ENCODE results near the gene ATG16L2.
"Not testable (repeated sequence)": the region's sequence is repeated elsewhere in the genome, so short reads cannot be mapped to it uniquely, and the experiment has no call there.

Gene ATG16L2

DNA sequence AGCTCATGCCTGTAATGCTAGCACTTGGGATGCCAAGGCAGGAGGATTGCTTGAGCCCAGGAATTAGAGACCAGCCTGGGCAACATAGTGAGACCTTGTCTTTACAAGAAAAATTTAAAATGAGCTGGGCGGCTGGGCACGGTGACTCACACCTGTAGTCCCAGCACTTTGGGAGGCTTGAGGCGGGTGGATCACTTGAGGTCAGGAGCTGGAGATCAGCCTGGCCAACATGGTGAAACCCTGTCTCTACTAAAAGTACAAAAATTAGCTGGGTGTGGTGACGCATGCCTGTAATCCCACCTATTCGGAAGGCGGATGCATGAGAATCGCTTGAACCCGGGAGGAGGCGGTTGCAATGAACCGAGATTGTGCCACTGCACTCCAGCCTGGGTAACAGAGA lies 2.5 kb upstream of the ATG16L2 start:
- Mint-ChIP-seq H3K4me3 (peak overlapping the region; percentile 75), H3K4me1 (peaks cover 33% of the 10 kb centered on the region), H3K27ac (peak overlapping the region; percentile 62)
- H3K9me3 Mint-ChIP-seq, H3K27me3 Mint-ChIP-seq, H3K36me3 Mint-ChIP-seq: not testable (repeated sequence)

DNA sequence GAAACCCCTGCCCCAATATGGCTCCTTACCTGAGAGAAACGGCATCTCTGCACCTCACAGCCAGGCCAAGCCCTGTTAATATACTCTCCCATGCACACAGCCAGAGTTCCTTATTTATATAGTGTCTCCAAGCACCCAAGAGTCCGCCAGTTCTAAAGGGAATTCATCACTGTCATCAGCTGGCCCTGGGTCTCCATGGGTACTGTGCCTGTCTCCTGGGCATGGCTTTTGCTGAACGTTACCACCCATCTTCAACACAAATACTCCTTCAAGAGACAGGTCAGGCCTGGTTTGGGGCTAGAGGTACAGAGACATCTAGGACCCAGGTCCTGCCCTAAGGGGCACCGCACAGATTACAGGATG lies 1.6 kb upstream of the ATG16L2 start:
- Mint-ChIP-seq H3K9me3 (no peaks in the 10 kb centered on the region), H3K36me3 (peaks cover 10% of the 10 kb centered on the region), H3K4me1 (peaks cover 37% of the 10 kb centered on the region), H3K4me3 (peak overlapping the region; percentile 98), H3K27ac (peak overlapping the region; percentile 96), H3K27me3 (no peaks in the 10 kb centered on the region)

GRCh38 chr11:72812967-72813739 lies 1.1 kb upstream of the ATG16L2 start:
- Mint-ChIP-seq H3K27me3 (no peaks in the 10 kb centered on the region), H3K9me3 (no peaks in the 10 kb centered on the region), H3K4me1 (peaks cover 40% of the 10 kb centered on the region), H3K36me3 (peaks cover 14% of the 10 kb centered on the region), H3K27ac (peak overlapping the region; percentile 96), H3K4me3 (peak overlapping the region; percentile 98)

DNA sequence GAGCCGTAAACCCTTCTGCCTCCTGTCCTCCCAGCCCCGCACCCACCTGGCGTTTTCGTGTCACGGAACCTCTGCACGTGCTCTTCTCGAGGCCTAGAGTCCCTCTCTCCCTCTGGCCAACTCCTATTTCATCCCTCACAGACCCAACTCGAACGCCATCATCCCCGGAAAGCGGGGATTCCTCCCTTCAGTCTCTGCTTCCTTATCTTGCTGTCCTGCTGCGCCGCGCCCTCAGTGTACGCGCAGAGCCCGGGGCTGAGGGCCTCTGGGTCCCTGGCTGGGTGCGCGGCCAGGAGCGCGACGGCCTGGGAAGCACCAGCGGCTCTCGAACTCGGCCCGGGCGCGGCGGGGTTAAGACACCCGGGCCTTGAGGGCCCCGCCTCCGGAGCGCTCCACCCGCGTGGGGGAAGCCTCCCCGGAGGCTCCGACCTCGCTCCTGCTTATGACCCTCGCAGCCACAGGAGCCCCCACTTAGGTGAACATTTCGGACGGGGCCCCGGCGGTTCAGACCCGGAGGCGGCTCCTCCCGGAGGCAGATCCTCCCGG lies 398 bp upstream of the ATG16L2 start:
- no peaks in the 10 kb centered on the region for H3K9me3 Mint-ChIP-seq
- no peaks in the 10 kb centered on the region for H3K27me3 Mint-ChIP-seq
- H3K27ac Mint-ChIP-seq, result peak overlapping the region; percentile 96
- peak overlapping the region; percentile 98 for H3K4me3 Mint-ChIP-seq
- peaks cover 14% of the 10 kb centered on the region for H3K36me3 Mint-ChIP-seq
- peaks cover 44% of the 10 kb centered on the region for H3K4me1 Mint-ChIP-seq

GRCh38 chr11:72815110-72815618 lies 953 bp downstream of the ATG16L2 start:
- no peaks in the 10 kb centered on the region for H3K9me3 Mint-ChIP-seq
- peak overlapping the region; percentile 96 for H3K27ac Mint-ChIP-seq
- H3K4me1 Mint-ChIP-seq, result peaks cover 47% of the 10 kb centered on the region
- no peaks in the 10 kb centered on the region for H3K27me3 Mint-ChIP-seq
- H3K36me3 Mint-ChIP-seq, result peaks cover 15% of the 10 kb centered on the region
- peak overlapping the region; percentile 99 for H3K4me3 Mint-ChIP-seq

DNA sequence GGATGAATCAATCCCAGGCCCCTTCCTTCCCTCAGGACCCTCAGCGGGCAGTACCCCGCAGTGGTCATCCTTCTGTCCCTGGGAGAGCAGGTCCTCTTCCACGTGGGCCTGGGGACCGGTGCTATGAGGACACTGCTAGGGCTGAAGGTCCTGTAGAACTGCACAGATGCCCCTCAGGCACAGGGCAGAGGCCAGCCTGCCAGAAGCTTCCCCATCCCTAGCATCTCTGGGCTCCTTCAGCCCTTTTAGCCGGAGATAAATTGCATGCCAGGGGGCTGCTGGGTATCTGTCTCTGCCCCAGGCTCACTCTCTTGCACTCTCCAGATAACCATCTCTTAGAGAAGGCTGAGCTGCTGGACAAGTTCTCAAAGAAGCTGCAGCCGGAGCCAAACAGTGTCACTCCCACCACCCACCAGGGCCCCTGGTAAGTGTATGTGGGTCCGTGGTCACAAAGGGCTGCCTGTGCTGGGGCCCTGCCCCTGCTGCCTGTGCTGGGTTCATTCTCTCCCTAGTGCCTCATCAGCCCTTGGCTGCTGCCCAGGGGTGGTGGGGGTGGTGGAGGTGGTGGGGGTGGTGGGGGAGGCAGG lies 2.3 kb downstream of the ATG16L2 start:
- H3K36me3 Mint-ChIP-seq, result peaks cover 13% of the 10 kb centered on the region
- H3K27ac Mint-ChIP-seq, result peak overlapping the region; percentile 59
- H3K4me3 Mint-ChIP-seq, result peak overlapping the region; percentile 99
- peaks cover 53% of the 10 kb centered on the region for H3K4me1 Mint-ChIP-seq
- no peaks in the 10 kb centered on the region for H3K9me3 Mint-ChIP-seq
- H3K27me3 Mint-ChIP-seq, result no peaks in the 10 kb centered on the region

GRCh38 chr11:72817966-72818365 lies 3.8 kb downstream of the ATG16L2 start:
- Mint-ChIP-seq H3K4me1 (peaks cover 41% of the 10 kb centered on the region), H3K9me3 (no peaks in the 10 kb centered on the region), H3K36me3 (peaks cover 12% of the 10 kb centered on the region), H3K27ac (peak overlapping the region; percentile 23), H3K4me3 (peak overlapping the region; percentile 17), H3K27me3 (no peaks in the 10 kb centered on the region)

DNA sequence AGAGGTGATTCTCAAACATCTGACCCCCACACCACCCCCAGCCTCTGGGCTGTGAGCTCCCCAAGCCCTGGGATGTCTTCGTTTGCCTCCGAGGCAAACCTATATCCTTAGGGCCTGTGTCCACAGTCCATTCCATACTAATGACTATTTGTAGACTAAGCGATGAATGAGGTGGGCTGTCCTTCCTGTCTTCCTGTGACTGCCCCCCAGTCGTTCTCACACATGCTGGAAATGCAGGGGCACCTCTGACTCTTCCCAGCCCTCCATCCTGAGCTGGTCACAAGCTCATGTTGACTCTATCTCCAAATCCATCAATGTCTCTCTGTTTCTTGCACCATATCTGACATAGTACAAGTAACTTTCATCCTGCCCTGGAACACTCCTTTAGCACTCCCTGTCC lies 4.8 kb downstream of the ATG16L2 start:
- no peak overlapping the region for H3K27ac Mint-ChIP-seq

GRCh38 chr11:72820439-72821139 lies 6.4 kb downstream of the ATG16L2 start:
- Mint-ChIP-seq H3K9me3 (no peaks in the 10 kb centered on the region), H3K27ac (peak overlapping the region; percentile 79), H3K4me1 (peaks cover 34% of the 10 kb centered on the region), H3K27me3 (no peaks in the 10 kb centered on the region), H3K36me3 (peaks cover 14% of the 10 kb centered on the region), H3K4me3 (peak overlapping the region; percentile 59)

More for the DNA sequence above, 4.8 kb downstream of the ATG16L2 start:
- no peaks in the 10 kb centered on the region for H3K27me3 Mint-ChIP-seq
- peaks cover 14% of the 10 kb centered on the region for H3K36me3 Mint-ChIP-seq
- H3K4me3 Mint-ChIP-seq, result no peak overlapping the region
- H3K4me1 Mint-ChIP-seq, result peaks cover 37% of the 10 kb centered on the region
- no peaks in the 10 kb centered on the region for H3K9me3 Mint-ChIP-seq

GRCh38 chr11:72821221-72821919 lies 7.2 kb downstream of the ATG16L2 start:
- no peaks in the 10 kb centered on the region for H3K9me3 Mint-ChIP-seq
- no peaks in the 10 kb centered on the region for H3K27me3 Mint-ChIP-seq
- peaks cover 14% of the 10 kb centered on the region for H3K36me3 Mint-ChIP-seq
- peak overlapping the region; percentile 59 for H3K4me3 Mint-ChIP-seq
- H3K27ac Mint-ChIP-seq, result peak overlapping the region; percentile 25
- H3K4me1 Mint-ChIP-seq, result peaks cover 26% of the 10 kb centered on the region

- peaks cover 24% of the 10 kb centered on the region for H3K4me1 Mint-ChIP-seq
- no peaks in the 10 kb centered on the region for H3K27me3 Mint-ChIP-seq
- peak overlapping the region; percentile 23 for H3K27ac Mint-ChIP-seq
- H3K36me3 Mint-ChIP-seq, result peaks cover 14% of the 10 kb centered on the region
- no peaks in the 10 kb centered on the region for H3K9me3 Mint-ChIP-seq
- H3K4me3 Mint-ChIP-seq, result peak overlapping the region; percentile 72
Measured at GRCh38 chr11:72821920-72822799, 7.9 kb downstream of the ATG16L2 start.

- Mint-ChIP-seq H3K9me3 (no peaks in the 10 kb centered on the region), H3K4me1 (peaks cover 21% of the 10 kb centered on the region), H3K27ac (peak overlapping the region; percentile 76), H3K36me3 (peaks cover 8% of the 10 kb centered on the region), H3K4me3 (peak overlapping the region; percentile 49), H3K27me3 (no peaks in the 10 kb centered on the region)
Measured at GRCh38 chr11:72823105-72823804, 9.0 kb downstream of the ATG16L2 start.

- peaks cover 4% of the 10 kb centered on the region for H3K36me3 Mint-ChIP-seq
- H3K4me1 Mint-ChIP-seq, result peaks cover 19% of the 10 kb centered on the region
- H3K27me3 Mint-ChIP-seq, result no peaks in the 10 kb centered on the region
- no peaks in the 10 kb centered on the region for H3K9me3 Mint-ChIP-seq
- no peak overlapping the region for H3K4me3 Mint-ChIP-seq
- H3K27ac Mint-ChIP-seq, result peak overlapping the region; percentile 55
Measured at GRCh38 chr11:72824020-72824419, 9.8 kb downstream of the ATG16L2 start.

All from activated naive CD4-positive, alpha-beta T cell treated with anti-CD3 and anti-CD28 coated beads, Interleukin-2, amount 50 U/mL, for 24 hours (primary cell).